ENCODE data around the gene TXNDC16.

GRCh38 chr14:52527052-52527451, 25.3 kb downstream of the TXNDC16 start:
- TF ChIP-seq CTCF (IDR thresholded peaks at IDR 0.05), result no peak
- TF ChIP-seq EZH2 (IDR thresholded peaks at IDR 0.05; ENCODE audit: borderline replicate concordance, insufficient read depth, low read depth, low read length, poor library complexity, severe bottlenecking), result no peak

Measured in B cell (primary cell).